Stimulated activated CD8-positive, alpha-beta memory T cell treated with anti-CD3 and anti-CD28 coated beads, Interleukin-12 subunit alpha, Interleukin-12 subunit beta, amount 100 ng/mL, for 1 hour (primary cell): ENCODE data around the gene SUSD3.
"Not testable (repeated sequence)": the region's sequence is repeated elsewhere in the genome, so short reads cannot be mapped to it uniquely, and the experiment has no call there.

Experiments
- DNase-seq: peaks from one replicate; pipeline ENCODE4 v3.0.0-alpha.2; 2020; ENCODE audit warnings: low read depth

SUSD3 gene

GRCh38 chr9:93112116-93112863 lies 53.8 kb downstream of the SUSD3 start:
- DNase-seq: no peak

GRCh38 chr9:93112864-93113389 lies 54.4 kb downstream of the SUSD3 start:
- no peak for DNase-seq

- no peak for DNase-seq
Observed at GRCh38 chr9:93114169-93114983, 55.9 kb downstream of the SUSD3 start.

- DNase-seq: no peak
Observed at GRCh38 chr9:93114984-93115335, 56.5 kb downstream of the SUSD3 start.

GRCh38 chr9:93115486-93116071 lies 57.1 kb downstream of the SUSD3 start:
- DNase-seq: no peak

GRCh38 chr9:93116072-93116961 lies 57.8 kb downstream of the SUSD3 start:
- no peak for DNase-seq

GRCh38 chr9:93117521-93117920 lies 59.0 kb downstream of the SUSD3 start:
- not testable (repeated sequence) for DNase-seq

GRCh38 chr9:93117924-93118862 lies 59.7 kb downstream of the SUSD3 start:
- no peak for DNase-seq

- no peak for DNase-seq
Observed at GRCh38 chr9:93118863-93119702, 60.6 kb downstream of the SUSD3 start.

GRCh38 chr9:93119703-93119952 lies 61.1 kb downstream of the SUSD3 start:
- no peak for DNase-seq

GRCh38 chr9:93119953-93120845 lies 61.7 kb downstream of the SUSD3 start:
- no peak for DNase-seq

GRCh38 chr9:93120846-93121315 lies 62.4 kb downstream of the SUSD3 start:
- DNase-seq: no peak

- DNase-seq: no peak
Observed at GRCh38 chr9:93121316-93122241, 63.1 kb downstream of the SUSD3 start.

GRCh38 chr9:93122721-93123221 lies 64.3 kb downstream of the SUSD3 start:
- DNase-seq: no peak

- DNase-seq: no peak
Observed at GRCh38 chr9:93123561-93124283, 65.2 kb downstream of the SUSD3 start.

GRCh38 chr9:93124793-93125192 lies 66.3 kb downstream of the SUSD3 start:
- DNase-seq: no peak
